Esophagus muscularis mucosa (tissue), 4 donors: ENCODE measurements around the gene AQP2. TPM values are rescaled to one million over a fixed set of nuclear protein-coding genes. Genes with fewer than 3 reads are reported as not detected.

Experiments
- DNase-seq: peaks from one replicate; pipeline ENCODE4 v3.0.0-alpha.2; 2017; ENCODE audit errors: extremely low spot score
- H3K27ac ChIP-seq, 4 donors: fragments of 200-600 bp; sonication (generic); replicated peaks in 1 of 4; 1 replicate in 3 of 4; 2 replicates in 1 of 4; pipeline ENCODE4 v1.5.1; 2016 to 2019; ENCODE audit warnings: mild to moderate bottlenecking in 1 of 4
- H3K27me3 ChIP-seq, 4 donors: fragments of 200-600 bp; sonication (generic); one replicate each; pipeline versions ENCODE4 v1.5.1 to v1.6.0; 2016 to 2019
- H3K36me3 ChIP-seq, 4 donors: fragments of 200-600 bp; sonication (generic); one replicate each; pipeline ENCODE4 v1.5.1; 2016 to 2019
- H3K4me1 ChIP-seq, 4 donors: fragments of 200-600 bp; sonication (generic); one replicate each; pipeline ENCODE4 v1.5.1; 2016 to 2019
- H3K4me3 ChIP-seq, 4 donors: fragments of 200-600 bp; sonication (generic); 1 replicate in 2 of 4; 2 replicates in 2 of 4; pipeline ENCODE4 v1.5.1; 2016 to 2019; ENCODE audit warnings: mild to moderate bottlenecking in 4 of 4, moderate library complexity in 1 of 4
- H3K9me3 ChIP-seq, 4 donors: fragments of 200-600 bp; sonication (generic); 1 replicate in 3 of 4; 2 replicates in 1 of 4; pipeline ENCODE4 v1.5.1; 2016 to 2019
- CTCF ChIP-seq, 3 experiments: fragments of 200-600 bp in 2 of 3; fragments of 450-650 bp in 1 of 3; sonication (generic) in 2 of 3; IDR thresholded peaks; one replicate each; pipeline ENCODE4 v1.5.1; 2017 to 2019; ENCODE audit warnings: antibody characterized with exemption in 3 of 3, mild to moderate bottlenecking in 2 of 3, moderate library complexity in 1 of 3
- EP300 ChIP-seq: sonication (generic); formaldehyde crosslinking; IDR thresholded peaks from one replicate; pipeline ENCODE4 v1.6.1; 2017; ENCODE audit warnings: antibody characterized with exemption
- POLR2A ChIP-seq: fragments of 450-650 bp; IDR thresholded peaks from one replicate; pipeline ENCODE4 v1.6.1; 2017; ENCODE audit warnings: antibody characterized with exemption, moderate library complexity, mild to moderate bottlenecking, low read depth
- POLR2AphosphoS5 ChIP-seq, 2 donors: sonication (generic); formaldehyde crosslinking; IDR thresholded peaks; one replicate each; pipeline ENCODE4 v1.6.1; 2017; ENCODE audit warnings: antibody characterized with exemption in 2 of 2
- WGBS: methylation state at CpG from one replicate; pipeline ENCODE4 v1.1.5; 2018; 5-methylcytosine and 5-hydroxymethylcytosine counted together
- intact Hi-C: fragments of 100-400 bp; cut with DNase I; formaldehyde crosslinking; loops from one replicate; pipeline ENCODE4 v1.15.1; 2023
- total RNA-seq, 4 donors: library from RNA; depleted of rRNA; stranded (reverse); fragments of >200 nt; gene quantifications; one replicate each; pipeline versions ENCODE4 v1.1.0 to v1.2.1, GENCODE V29; 2016

Gene AQP2
- total RNA-seq, 4 donors from 2014 or later: not detected

- Histone ChIP-seq H3K27me3 (no peaks in the 10 kb centered on the region), H3K27ac (no peak overlapping the region), H3K4me1 (no peaks in the 10 kb centered on the region), H3K36me3 (no peaks in the 10 kb centered on the region), H3K9me3 (no peaks in the 10 kb centered on the region), H3K4me3 (no peak overlapping the region)
- intact Hi-C loops: no loop called here
- WGBS: 94% methylated on average over 3 of the region's 3 CpGs
- TF ChIP-seq CTCF (IDR thresholded peaks at IDR 0.05) (no peak), EP300 (no peak), POLR2AphosphoS5 (IDR thresholded peaks at IDR 0.05) (no peak), POLR2A (no peak)
- no peak for DNase-seq
These were observed 16.0 kb upstream of the AQP2 start for GRCh38 chr12:49934505-49934904.

- Histone ChIP-seq H3K27me3 (no peaks in the 10 kb centered on the region), H3K27ac (no peak overlapping the region), H3K4me1 (no peaks in the 10 kb centered on the region), H3K4me3 (no peak overlapping the region), H3K36me3 (no peaks in the 10 kb centered on the region), H3K9me3 (no peaks in the 10 kb centered on the region)
- intact Hi-C loops: no loop called here
- no peak for TF ChIP-seq POLR2AphosphoS5 (IDR thresholded peaks at IDR 0.05)
- no peak for TF ChIP-seq EP300
- TF ChIP-seq CTCF (IDR thresholded peaks at IDR 0.05): no peak
- TF ChIP-seq POLR2A: no peak
- WGBS: 90% methylated on average over 3 of the region's 3 CpGs
- DNase-seq: no peak
These were observed 13.6 kb upstream of the AQP2 start for GRCh38 chr12:49936925-49937324.

- Histone ChIP-seq H3K36me3 (no peaks in the 10 kb centered on the region), H3K4me1 (no peaks in the 10 kb centered on the region), H3K27me3 (no peaks in the 10 kb centered on the region), H3K4me3 (no peak overlapping the region), H3K27ac (no peak overlapping the region), H3K9me3 (no peaks in the 10 kb centered on the region)
- 90% methylated on average over 6 of the region's 8 CpGs for WGBS
- no peak for DNase-seq
- intact Hi-C loops: no loop called here
- no peak for TF ChIP-seq CTCF (IDR thresholded peaks at IDR 0.05)
- TF ChIP-seq POLR2A: no peak
- TF ChIP-seq EP300: no peak
- no peak for TF ChIP-seq POLR2AphosphoS5 (IDR thresholded peaks at IDR 0.05)
These were observed 12.8 kb upstream of the AQP2 start for GRCh38 chr12:49937639-49938300.

GRCh38 chr12:49939307-49939706 lies 11.2 kb upstream of the AQP2 start:
- no peak overlapping the region for H3K27ac ChIP-seq
- H3K27me3 ChIP-seq: no peaks in the 10 kb centered on the region
- intact Hi-C loops: no loop called here
- no peak overlapping the region for H3K4me3 ChIP-seq
- DNase-seq: no peak
- H3K4me1 ChIP-seq: no peaks in the 10 kb centered on the region
- TF ChIP-seq POLR2AphosphoS5 (IDR thresholded peaks at IDR 0.05): no peak
- TF ChIP-seq CTCF (IDR thresholded peaks at IDR 0.05): no peak
- TF ChIP-seq EP300: no peak
- TF ChIP-seq POLR2A: no peak
- H3K9me3 ChIP-seq: no peaks in the 10 kb centered on the region
- H3K36me3 ChIP-seq: no peaks in the 10 kb centered on the region

DNA sequence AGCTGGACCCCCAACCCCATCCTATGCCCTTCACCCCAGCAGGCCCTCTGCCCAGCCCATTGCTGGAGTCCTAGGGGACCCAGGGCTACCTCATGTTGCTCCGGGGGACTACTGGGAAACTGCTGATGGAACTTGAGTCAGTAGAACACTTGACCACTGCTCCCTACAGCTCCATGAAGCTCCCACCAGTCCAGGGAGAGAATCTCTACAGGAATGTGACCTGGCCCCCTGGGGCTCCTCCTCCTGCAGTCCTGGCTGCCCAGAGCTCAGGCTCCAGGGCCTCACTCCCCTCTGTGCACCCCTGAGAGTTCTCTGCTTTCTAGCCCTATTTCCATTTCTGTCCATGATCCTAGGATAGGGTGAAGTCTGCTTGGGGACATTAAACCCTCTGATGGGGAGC lies 10.8 kb upstream of the AQP2 start:
- DNase-seq: no peak
- no peaks in the 10 kb centered on the region for H3K4me1 ChIP-seq
- H3K27me3 ChIP-seq: no peaks in the 10 kb centered on the region
- intact Hi-C loops: no loop called here
- H3K9me3 ChIP-seq: no peaks in the 10 kb centered on the region
- H3K4me3 ChIP-seq: no peak overlapping the region
- WGBS: no CpG with 5 or more reads among the region's 1 CpG
- H3K27ac ChIP-seq: no peak overlapping the region
- no peaks in the 10 kb centered on the region for H3K36me3 ChIP-seq
- TF ChIP-seq POLR2A: no peak
- TF ChIP-seq POLR2AphosphoS5 (IDR thresholded peaks at IDR 0.05): no peak
- TF ChIP-seq EP300: no peak
- no peak for TF ChIP-seq CTCF (IDR thresholded peaks at IDR 0.05)
